ENCODE data around the gene RHEBL1. TPM values are rescaled to one million over a fixed set of nuclear protein-coding genes. Genes with fewer than 3 reads are reported as not detected.

RHEBL1 gene
- not detected for total RNA-seq

- peak; percentile 99 for DNase-seq
- TF ChIP-seq POLR2A (IDR thresholded peaks at IDR 0.05) (peak; percentile 40), CTCF (IDR thresholded peaks at IDR 0.05) (peak in 1 of 5 experiments; percentile 15), POLR2AphosphoS5 (IDR thresholded peaks at IDR 0.05) (peak in 2 of 3 donors; percentile 54 to 68), EP300 (IDR thresholded peaks at IDR 0.05; ENCODE audit: low read depth) (no peak)
- Histone ChIP-seq H3K36me3 (no peaks in the 10 kb centered on the region), H3K27ac (peak within 1 kb of the TSS; percentile 77 to 88 (median 84)), H3K9me3 (no peaks in the 10 kb centered on the region), H3K27me3 (no peaks in the 10 kb centered on the region), H3K4me1 (peaks cover 4 to 13% (median 12%) of the 10 kb centered on the region in 4 donors), H3K4me3 (peak within 1 kb of the TSS; percentile 63 to 84 (median 66))
- in situ Hi-C loops (cut with MboI; ENCODE audit: low pct_ligation_motif_present in 1 of 4, low pct_unique_long_range_greater_than_20kb in 1 of 4, low sequenced_read_pairs in 3 of 4), result loop anchor here in 3 of 4 donors (5.0 to 10.0 kb wide), 3 partner anchors 53 to 165 kb away; no protein-coding TSS in a partner anchor
- 0% methylated on average over 3 to 59 of the region's 60 CpGs for WGBS, 2 donors (ENCODE audit: low coverage in 1 of 2)
- intact Hi-C loops (cut with DNase I; ENCODE audit: low total_unique reads), result loop anchor here (10.0 kb wide), 1 partner anchor 55 kb away; no protein-coding TSS in a partner anchor
Measured at GRCh38 chr12:49069507-49070346, at the start of gene RHEBL1. TSS of gene RHEBL1 (minus strand) at chr12:49069979. CDS start at chr12:49069785, 194 bp downstream.

GRCh38 chr12:49111206-49111605, 41.4 kb upstream of the RHEBL1 start:
- H3K4me3 ChIP-seq, result peak overlapping the region; percentile 6 to 89 (median 76)
- intact Hi-C loops (cut with DNase I; ENCODE audit: low total_unique reads), result no loop called here
- in situ Hi-C loops (cut with MboI; ENCODE audit: low pct_ligation_motif_present in 1 of 4, low pct_unique_long_range_greater_than_20kb in 1 of 4, low sequenced_read_pairs in 3 of 4), result no loop called here
- no peaks in the 10 kb centered on the region for H3K27me3 ChIP-seq
- H3K27ac ChIP-seq, result peak overlapping the region; percentile 96 to 99 (median 97)
- peaks cover 0 to 4% (median 0%) of the 10 kb centered on the region in 4 donors for H3K36me3 ChIP-seq
- 0 to 35% methylated on average over 3 to 6 of the region's 6 CpGs for WGBS, 2 donors (ENCODE audit: low coverage in 1 of 2)
- peaks cover 20 to 43% (median 36%) of the 10 kb centered on the region in 4 donors for H3K4me1 ChIP-seq
- no peaks in the 10 kb centered on the region for H3K9me3 ChIP-seq
- DNase-seq, result no peak
- TF ChIP-seq POLR2A (IDR thresholded peaks at IDR 0.05) (no peak), CTCF (IDR thresholded peaks at IDR 0.05) (no peak), POLR2AphosphoS5 (IDR thresholded peaks at IDR 0.05) (no peak), EP300 (IDR thresholded peaks at IDR 0.05; ENCODE audit: low read depth) (no peak)

GRCh38 chr12:49110464-49111155, 40.8 kb upstream of the RHEBL1 start, which contains the start of gene LMBR1L:
TSS of gene LMBR1L (minus strand) at chr12:49110847. CDS start at chr12:49110555, 292 bp downstream.
- 0% methylated on average over 32 of the region's 43 CpGs; no CpG with 5 or more reads in 1 of the 2 donors for WGBS, 2 donors (ENCODE audit: low coverage in 1 of 2)
- Histone ChIP-seq H3K4me3 (peak within 1 kb of the TSS; percentile 64 to 92 (median 88)), H3K36me3 (peaks cover 0 to 6% (median 0%) of the 10 kb centered on the region in 4 donors), H3K27me3 (no peaks in the 10 kb centered on the region), H3K9me3 (no peaks in the 10 kb centered on the region), H3K4me1 (peaks cover 21 to 47% (median 36%) of the 10 kb centered on the region in 4 donors), H3K27ac (peak within 1 kb of the TSS; percentile 96 to 99 (median 97))
- DNase-seq, result peak; percentile 98
- TF ChIP-seq POLR2A (IDR thresholded peaks at IDR 0.05), result peak; percentile 90
- no peak for TF ChIP-seq EP300 (IDR thresholded peaks at IDR 0.05; ENCODE audit: low read depth)
- TF ChIP-seq POLR2AphosphoS5 (IDR thresholded peaks at IDR 0.05), result peak; percentile 83 to 94 (median 89)
- peak; percentile 49 to 86 (median 60) for TF ChIP-seq CTCF (IDR thresholded peaks at IDR 0.05)
- in situ Hi-C loops (cut with MboI; ENCODE audit: low pct_ligation_motif_present in 1 of 4, low pct_unique_long_range_greater_than_20kb in 1 of 4, low sequenced_read_pairs in 3 of 4), result no loop called here
- intact Hi-C loops (cut with DNase I; ENCODE audit: low total_unique reads), result no loop called here

All from transverse colon (tissue), 4 donors.